ENCODE results near the gene CLHC1.
"Not testable (repeated sequence)": the region's sequence is repeated elsewhere in the genome, so short reads cannot be mapped to it uniquely, and the experiment has no call there.

Gene CLHC1

DNA sequence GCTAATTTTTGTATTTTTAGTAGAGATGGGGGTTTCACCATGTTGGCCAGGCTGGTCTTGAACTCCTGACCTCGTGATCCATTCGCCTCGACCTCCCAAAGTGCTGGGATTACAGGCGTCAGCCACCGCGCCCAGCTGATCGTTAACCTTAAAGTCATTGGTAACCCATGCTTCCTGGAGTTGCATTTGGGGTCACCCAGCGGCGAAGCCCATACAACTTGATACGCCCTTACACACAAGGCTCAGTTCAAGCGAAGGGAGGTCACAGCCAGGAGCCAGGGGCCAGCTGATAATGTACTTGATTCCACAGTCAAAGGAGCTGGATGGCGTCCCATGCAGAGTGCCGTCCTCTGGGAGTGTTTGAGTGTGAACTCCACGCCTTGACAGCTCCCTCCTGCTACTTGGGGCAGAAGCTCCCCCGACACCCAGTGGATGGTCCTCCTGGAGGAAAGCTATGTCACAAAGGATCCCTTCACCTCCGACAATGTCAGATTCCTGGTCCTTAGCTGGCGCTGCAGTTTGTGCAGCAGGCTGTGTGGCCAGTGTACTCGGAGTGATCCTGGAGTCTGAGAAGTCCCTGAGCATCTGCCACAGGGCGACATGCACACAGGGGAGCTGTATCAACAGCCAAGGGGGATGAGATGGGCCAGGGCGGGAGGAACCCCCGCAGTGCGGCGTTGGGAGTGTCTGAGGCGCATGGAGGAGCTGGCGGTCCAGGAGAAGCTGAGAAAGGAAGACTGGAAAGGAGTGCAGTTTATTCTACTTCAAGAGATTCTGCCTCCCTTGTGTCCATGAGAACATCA lies 7.9 kb downstream of the CLHC1 start:
- peaks cover 19% of the 10 kb centered on the region for H3K36me3 Mint-ChIP-seq (ENCODE audit: low read depth)
- H3K4me1 Mint-ChIP-seq (ENCODE audit: low read depth) = peaks cover 41% of the 10 kb centered on the region
- DNase-seq = no peak
- H3K9me3 Mint-ChIP-seq = no peaks in the 10 kb centered on the region
- peak overlapping the region; percentile 87 for H3K27ac Mint-ChIP-seq
- peak overlapping the region; percentile 69 for H3K4me3 Mint-ChIP-seq
- no peaks in the 10 kb centered on the region for H3K27me3 Mint-ChIP-seq

DNA sequence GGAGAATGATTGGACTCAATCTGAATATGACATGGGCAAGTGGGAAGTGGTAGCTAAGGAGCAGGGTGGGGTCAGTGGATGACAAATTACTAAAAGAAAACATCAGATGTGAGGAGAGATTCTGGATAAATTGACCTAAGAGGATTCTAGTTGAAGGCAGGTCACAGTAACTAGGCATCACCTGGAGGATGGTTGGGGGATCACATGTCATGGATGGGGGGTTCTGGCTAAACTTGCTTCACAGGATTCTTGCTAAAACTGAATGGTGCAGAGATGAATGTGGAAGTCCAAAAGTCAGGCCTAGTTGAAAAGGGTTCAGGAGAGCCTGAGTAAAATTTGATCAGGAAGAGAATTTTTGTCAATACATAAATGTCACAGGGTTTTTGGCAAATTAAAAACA lies 18.3 kb downstream of the CLHC1 start:
- no peak for DNase-seq
- no peaks in the 10 kb centered on the region for H3K4me1 Mint-ChIP-seq (ENCODE audit: low read depth)
- H3K27me3 Mint-ChIP-seq = no peaks in the 10 kb centered on the region
- H3K4me3 Mint-ChIP-seq = no peak overlapping the region
- no peaks in the 10 kb centered on the region for H3K9me3 Mint-ChIP-seq
- H3K27ac Mint-ChIP-seq = no peak overlapping the region
- H3K36me3 Mint-ChIP-seq (ENCODE audit: low read depth) = no peaks in the 10 kb centered on the region

- H3K9me3 Mint-ChIP-seq = peaks cover 15% of the 10 kb centered on the region
- no peaks in the 10 kb centered on the region for H3K4me1 Mint-ChIP-seq (ENCODE audit: low read depth)
- H3K4me3 Mint-ChIP-seq = no peak overlapping the region
- H3K36me3 Mint-ChIP-seq (ENCODE audit: low read depth) = peaks cover 39% of the 10 kb centered on the region
- H3K27ac Mint-ChIP-seq = no peak overlapping the region
- H3K27me3 Mint-ChIP-seq = no peaks in the 10 kb centered on the region
- no peak for DNase-seq
Observed at GRCh38 chr2:55204950-55205349, 27.1 kb downstream of the CLHC1 start.

GRCh38 chr2:55204536-55204935 lies 27.6 kb downstream of the CLHC1 start:
- Mint-ChIP-seq H3K36me3 (ENCODE audit: low read depth) (peaks cover 42% of the 10 kb centered on the region), H3K27ac (no peak overlapping the region), H3K4me3 (no peak overlapping the region), H3K9me3 (peaks cover 16% of the 10 kb centered on the region), H3K4me1 (ENCODE audit: low read depth) (no peaks in the 10 kb centered on the region), H3K27me3 (no peaks in the 10 kb centered on the region)
- DNase-seq = no peak

DNA sequence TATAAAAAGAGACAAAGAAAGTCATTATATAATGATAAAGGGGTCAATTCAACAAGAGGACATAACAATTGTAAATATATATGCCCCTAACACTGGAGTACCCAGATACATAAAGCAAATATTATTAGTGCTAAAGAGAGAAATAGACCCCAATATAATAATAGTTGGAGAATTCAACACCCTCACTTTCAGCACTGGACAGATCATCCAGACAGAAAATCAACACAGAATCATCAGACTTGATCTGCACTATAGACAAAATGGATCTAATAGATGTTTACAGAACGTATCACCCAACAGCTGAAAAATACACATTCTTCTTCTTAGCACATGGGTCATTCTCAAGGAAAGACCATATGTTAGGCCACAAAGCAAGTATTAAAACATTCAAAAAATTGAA lies 31.7 kb downstream of the CLHC1 start:
- DNase-seq = no peak
- Mint-ChIP-seq H3K27me3 (no peaks in the 10 kb centered on the region), H3K9me3 (peaks cover 20% of the 10 kb centered on the region), H3K4me3 (no peak overlapping the region), H3K36me3 (ENCODE audit: low read depth) (peaks cover 66% of the 10 kb centered on the region), H3K27ac (no peak overlapping the region), H3K4me1 (ENCODE audit: low read depth) (no peaks in the 10 kb centered on the region)

GRCh38 chr2:55196526-55196925 lies 35.6 kb downstream of the CLHC1 start:
- no peaks in the 10 kb centered on the region for H3K4me1 Mint-ChIP-seq (ENCODE audit: low read depth)
- H3K36me3 Mint-ChIP-seq (ENCODE audit: low read depth) = peaks cover 50% of the 10 kb centered on the region
- H3K27ac Mint-ChIP-seq = no peak overlapping the region
- no peak overlapping the region for H3K4me3 Mint-ChIP-seq
- H3K9me3 Mint-ChIP-seq = peaks cover 14% of the 10 kb centered on the region
- no peaks in the 10 kb centered on the region for H3K27me3 Mint-ChIP-seq
- no peak for DNase-seq

DNA sequence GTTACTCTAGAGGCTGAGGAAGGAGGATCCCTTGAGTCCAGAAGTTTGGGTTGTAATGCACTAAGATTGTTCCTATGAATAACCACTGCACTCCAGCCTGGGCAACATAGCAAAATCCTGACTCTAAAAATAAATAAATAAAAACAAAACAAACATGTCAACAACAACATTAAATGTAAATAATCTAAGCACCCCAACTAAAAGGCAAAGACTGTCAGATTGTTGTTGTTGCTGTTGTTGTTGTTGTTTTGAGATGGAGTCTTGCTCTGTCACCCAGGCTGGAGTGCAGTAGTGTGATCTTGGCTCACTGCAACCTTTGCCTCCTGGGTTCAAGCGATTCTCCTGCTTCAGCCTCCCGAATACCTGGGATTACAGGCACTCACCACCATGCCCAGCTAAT lies 40.2 kb downstream of the CLHC1 start:
- H3K36me3 Mint-ChIP-seq (ENCODE audit: low read depth) = peaks cover 31% of the 10 kb centered on the region
- DNase-seq; H3K4me3 Mint-ChIP-seq; H3K4me1 Mint-ChIP-seq (ENCODE audit: low read depth); H3K27ac Mint-ChIP-seq; H3K9me3 Mint-ChIP-seq; H3K27me3 Mint-ChIP-seq: not testable (repeated sequence)

- not testable (repeated sequence) for H3K4me3 Mint-ChIP-seq; H3K27ac Mint-ChIP-seq; DNase-seq; H3K27me3 Mint-ChIP-seq; H3K4me1 Mint-ChIP-seq (ENCODE audit: low read depth); H3K9me3 Mint-ChIP-seq
- H3K36me3 Mint-ChIP-seq (ENCODE audit: low read depth) = peaks cover 18% of the 10 kb centered on the region
Observed at GRCh38 chr2:55186837-55187236, 45.3 kb downstream of the CLHC1 start.

DNA sequence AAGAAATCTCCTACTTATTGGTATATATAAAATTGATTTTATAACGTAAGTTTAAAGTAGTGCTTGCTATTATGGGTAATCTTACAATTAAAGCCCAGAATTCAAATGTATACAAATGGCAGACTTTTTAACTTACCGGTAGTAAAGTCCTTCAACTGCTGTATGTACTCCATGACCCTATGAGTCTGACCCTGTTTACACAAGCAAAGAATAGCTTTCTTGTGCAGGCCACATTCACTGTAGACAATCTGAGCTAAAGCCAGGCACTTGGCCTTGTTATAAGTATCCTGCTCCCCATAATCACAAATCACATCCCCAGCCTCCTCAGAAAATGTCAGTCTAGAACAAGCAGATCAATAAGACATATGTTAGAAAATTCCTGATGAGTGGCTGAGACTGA lies 51.7 kb downstream of the CLHC1 start:
- Mint-ChIP-seq H3K9me3 (no peaks in the 10 kb centered on the region), H3K27me3 (no peaks in the 10 kb centered on the region), H3K4me3 (no peak overlapping the region), H3K4me1 (ENCODE audit: low read depth) (peaks cover 8% of the 10 kb centered on the region), H3K27ac (no peak overlapping the region), H3K36me3 (ENCODE audit: low read depth) (no peaks in the 10 kb centered on the region)
- no peak for DNase-seq

- Mint-ChIP-seq H3K27ac (no peak overlapping the region), H3K4me1 (ENCODE audit: low read depth) (peaks cover 9% of the 10 kb centered on the region), H3K36me3 (ENCODE audit: low read depth) (no peaks in the 10 kb centered on the region), H3K27me3 (no peaks in the 10 kb centered on the region), H3K9me3 (no peaks in the 10 kb centered on the region), H3K4me3 (no peak overlapping the region)
- no peak for DNase-seq
Observed at GRCh38 chr2:55176094-55176415, 56.0 kb downstream of the CLHC1 start.

GRCh38 chr2:55175254-55176093 lies 56.6 kb downstream of the CLHC1 start:
- DNase-seq = no peak
- H3K27ac Mint-ChIP-seq = no peak overlapping the region
- H3K4me3 Mint-ChIP-seq = no peak overlapping the region

DNA sequence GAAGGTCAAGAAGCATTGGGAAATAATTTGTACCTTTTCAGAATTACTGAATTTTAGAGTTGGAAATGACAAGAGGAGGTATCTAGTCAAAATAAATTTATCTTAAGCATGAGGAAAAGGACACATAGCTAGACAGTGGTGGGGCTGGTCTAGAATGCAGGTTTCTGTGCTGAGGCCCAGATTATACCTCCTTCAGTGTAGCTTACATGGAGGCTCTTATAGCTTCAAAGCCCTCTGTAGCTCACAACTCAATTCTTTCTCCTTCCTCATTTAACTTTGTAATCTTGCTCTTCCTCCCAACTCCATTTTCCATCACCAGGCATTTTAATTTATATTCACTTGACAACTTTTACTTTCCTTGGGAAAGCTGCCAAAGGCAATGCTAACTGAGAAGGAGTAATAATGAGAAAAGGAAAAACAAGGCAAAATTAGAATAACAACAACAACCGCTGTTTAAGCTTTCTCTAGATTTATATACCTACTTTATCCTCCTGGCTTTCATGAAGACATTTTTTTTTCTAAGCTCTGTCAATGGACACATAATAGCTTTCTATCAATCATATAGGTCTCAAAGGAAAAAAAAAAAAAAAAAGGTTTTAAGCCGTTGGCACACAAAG lies 58.5 kb downstream of the CLHC1 start:
- Mint-ChIP-seq H3K4me1 (ENCODE audit: low read depth) (peaks cover 11% of the 10 kb centered on the region), H3K4me3 (no peak overlapping the region), H3K27me3 (no peaks in the 10 kb centered on the region), H3K27ac (no peak overlapping the region), H3K36me3 (ENCODE audit: low read depth) (no peaks in the 10 kb centered on the region), H3K9me3 (no peaks in the 10 kb centered on the region)
- DNase-seq = no peak

More at GRCh38 chr2:55175254-55176093, 56.6 kb downstream of the CLHC1 start:
- Mint-ChIP-seq H3K9me3 (no peaks in the 10 kb centered on the region), H3K4me1 (ENCODE audit: low read depth) (peaks cover 9% of the 10 kb centered on the region), H3K36me3 (ENCODE audit: low read depth) (no peaks in the 10 kb centered on the region), H3K27me3 (no peaks in the 10 kb centered on the region)

DNA sequence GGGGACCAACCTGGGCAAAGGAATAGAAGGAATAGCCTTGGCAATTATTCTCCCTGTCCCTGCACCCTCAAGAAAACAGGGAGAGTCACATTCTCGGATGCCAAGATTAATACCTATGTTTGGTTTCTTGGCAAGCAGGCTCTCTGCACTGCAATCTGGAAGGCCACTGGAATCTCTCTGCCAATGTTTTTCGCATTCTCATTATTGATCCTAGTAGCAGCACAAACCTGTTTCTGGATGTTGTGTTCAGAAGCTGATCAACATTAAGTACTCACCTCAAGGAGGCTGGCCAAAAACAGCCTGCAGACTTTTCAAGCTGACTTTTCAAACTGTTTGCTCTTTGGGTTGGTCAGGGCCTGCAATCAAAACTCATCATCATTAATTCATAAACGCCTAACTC lies 62.2 kb downstream of the CLHC1 start:
- Mint-ChIP-seq H3K4me3 (no peak overlapping the region), H3K27me3 (no peaks in the 10 kb centered on the region), H3K27ac (no peak overlapping the region), H3K9me3 (no peaks in the 10 kb centered on the region), H3K4me1 (ENCODE audit: low read depth) (peaks cover 4% of the 10 kb centered on the region), H3K36me3 (ENCODE audit: low read depth) (no peaks in the 10 kb centered on the region)
- no peak for DNase-seq

- no peak overlapping the region for H3K4me3 Mint-ChIP-seq
- H3K36me3 Mint-ChIP-seq (ENCODE audit: low read depth) = no peaks in the 10 kb centered on the region
- H3K4me1 Mint-ChIP-seq (ENCODE audit: low read depth) = peaks cover 4% of the 10 kb centered on the region
- H3K9me3 Mint-ChIP-seq = no peaks in the 10 kb centered on the region
- DNase-seq = no peak
- no peaks in the 10 kb centered on the region for H3K27me3 Mint-ChIP-seq
- H3K27ac Mint-ChIP-seq = no peak overlapping the region
Observed at GRCh38 chr2:55169359-55169758, 62.7 kb downstream of the CLHC1 start.

Measured in activated T-cell treated with anti-CD3 and anti-CD28 coated beads, Interleukin-2, amount 50 U/mL, for 24 hours (primary cell).